Measurements from ENCODE around the gene NFATC2. TPM values are rescaled to one million over a fixed set of nuclear protein-coding genes. Genes with fewer than 3 reads are reported as not detected.
A peak's percentile ranks its signal among the peaks of the same experiment; 100 is the strongest.

Gene NFATC2
- total RNA-seq, 1 donor from 2014 or later, result 4.8 TPM

DNA sequence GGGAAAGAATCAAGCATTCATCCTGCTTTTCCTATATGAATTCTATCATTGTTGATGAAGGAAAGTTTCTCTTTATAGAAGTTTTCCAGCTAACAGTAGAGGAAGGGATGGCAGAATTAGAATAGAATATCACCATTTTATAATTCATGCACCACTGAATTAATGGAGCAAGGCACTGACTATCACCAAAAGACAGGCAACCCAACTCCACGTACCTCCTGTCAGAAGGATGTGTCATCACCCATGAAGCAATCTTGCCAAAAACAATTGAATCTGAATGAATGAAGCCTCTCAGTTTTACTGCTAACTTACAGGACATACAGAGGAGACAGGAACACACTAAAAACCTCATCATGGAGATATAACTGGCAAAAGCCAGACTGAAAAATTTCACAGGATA lies 122.4 kb downstream of the NFATC2 start:
- Mint-ChIP-seq H3K4me1 (ENCODE audit: unreplicated experiment) (peaks cover 28% of the 10 kb centered on the region), H3K36me3 (peaks cover 5% of the 10 kb centered on the region), H3K4me3 (no peak overlapping the region), H3K27me3 (no peaks in the 10 kb centered on the region), H3K27ac (peak overlapping the region; percentile 8), H3K9me3 (no peaks in the 10 kb centered on the region)
- no peak for TF ChIP-seq CTCF (conservative IDR thresholded peaks at IDR 0.05)
- DNase-seq (ENCODE audit: extremely low spot score, unreplicated experiment), result no peak

GRCh38 chr20:51419646-51420045 lies 122.9 kb downstream of the NFATC2 start:
- no peak overlapping the region for H3K4me3 Mint-ChIP-seq
- TF ChIP-seq CTCF (conservative IDR thresholded peaks at IDR 0.05), result no peak
- no peaks in the 10 kb centered on the region for H3K9me3 Mint-ChIP-seq
- peaks cover 25% of the 10 kb centered on the region for H3K4me1 Mint-ChIP-seq (ENCODE audit: unreplicated experiment)
- H3K27ac Mint-ChIP-seq, result peak overlapping the region; percentile 56
- H3K36me3 Mint-ChIP-seq, result peaks cover 5% of the 10 kb centered on the region
- H3K27me3 Mint-ChIP-seq, result no peaks in the 10 kb centered on the region
- no peak for DNase-seq (ENCODE audit: extremely low spot score, unreplicated experiment)

GRCh38 chr20:51419231-51419630 lies 123.3 kb downstream of the NFATC2 start:
- Mint-ChIP-seq H3K4me3 (no peak overlapping the region), H3K27ac (peak overlapping the region; percentile 56), H3K27me3 (no peaks in the 10 kb centered on the region), H3K36me3 (peaks cover 5% of the 10 kb centered on the region), H3K4me1 (ENCODE audit: unreplicated experiment) (peaks cover 22% of the 10 kb centered on the region), H3K9me3 (no peaks in the 10 kb centered on the region)
- TF ChIP-seq CTCF (conservative IDR thresholded peaks at IDR 0.05), result no peak
- no peak for DNase-seq (ENCODE audit: extremely low spot score, unreplicated experiment)

DNA sequence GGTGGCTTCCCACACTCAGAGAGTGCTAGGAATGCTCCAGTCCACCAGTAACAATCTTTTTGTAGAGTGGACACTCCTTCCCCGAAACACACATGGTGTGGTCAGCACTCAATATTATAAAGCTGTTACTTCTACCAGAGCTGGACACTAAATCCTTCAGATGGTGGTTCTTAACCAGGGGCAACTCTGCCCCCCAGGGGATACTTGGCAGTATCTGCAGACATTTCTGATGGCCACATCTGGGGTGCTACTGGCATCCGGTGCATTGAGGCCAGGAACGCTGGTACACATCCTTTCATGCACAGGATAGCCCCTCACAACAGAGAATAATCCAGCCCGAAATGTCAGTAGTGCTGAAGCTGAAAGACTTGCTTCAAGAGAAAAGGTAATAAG lies 124.4 kb downstream of the NFATC2 start:
- no peak for TF ChIP-seq CTCF (conservative IDR thresholded peaks at IDR 0.05)
- Mint-ChIP-seq H3K4me3 (no peak overlapping the region), H3K36me3 (peaks cover 5% of the 10 kb centered on the region), H3K27me3 (no peaks in the 10 kb centered on the region), H3K4me1 (ENCODE audit: unreplicated experiment) (peaks cover 12% of the 10 kb centered on the region), H3K9me3 (no peaks in the 10 kb centered on the region), H3K27ac (peak overlapping the region; percentile 98)
- no peak for DNase-seq (ENCODE audit: extremely low spot score, unreplicated experiment)

- H3K27me3 Mint-ChIP-seq, result no peaks in the 10 kb centered on the region
- peak overlapping the region; percentile 75 for H3K4me3 Mint-ChIP-seq
- no peak for TF ChIP-seq CTCF (conservative IDR thresholded peaks at IDR 0.05)
- peak overlapping the region; percentile 98 for H3K27ac Mint-ChIP-seq
- peaks cover 5% of the 10 kb centered on the region for H3K36me3 Mint-ChIP-seq
- DNase-seq (ENCODE audit: extremely low spot score, unreplicated experiment), result no peak
- H3K9me3 Mint-ChIP-seq, result no peaks in the 10 kb centered on the region
- H3K4me1 Mint-ChIP-seq (ENCODE audit: unreplicated experiment), result peaks cover 12% of the 10 kb centered on the region
These were observed 125.0 kb downstream of the NFATC2 start for GRCh38 chr20:51417250-51418136.
